DMS79 (cell line): ENCODE measurements around the gene MYH7B.

Experiments used
- DNase-seq: peaks from one replicate; lab custom pipeline; 2025; lab: John Stamatoyannopoulos, UW

MYH7B gene

DNA sequence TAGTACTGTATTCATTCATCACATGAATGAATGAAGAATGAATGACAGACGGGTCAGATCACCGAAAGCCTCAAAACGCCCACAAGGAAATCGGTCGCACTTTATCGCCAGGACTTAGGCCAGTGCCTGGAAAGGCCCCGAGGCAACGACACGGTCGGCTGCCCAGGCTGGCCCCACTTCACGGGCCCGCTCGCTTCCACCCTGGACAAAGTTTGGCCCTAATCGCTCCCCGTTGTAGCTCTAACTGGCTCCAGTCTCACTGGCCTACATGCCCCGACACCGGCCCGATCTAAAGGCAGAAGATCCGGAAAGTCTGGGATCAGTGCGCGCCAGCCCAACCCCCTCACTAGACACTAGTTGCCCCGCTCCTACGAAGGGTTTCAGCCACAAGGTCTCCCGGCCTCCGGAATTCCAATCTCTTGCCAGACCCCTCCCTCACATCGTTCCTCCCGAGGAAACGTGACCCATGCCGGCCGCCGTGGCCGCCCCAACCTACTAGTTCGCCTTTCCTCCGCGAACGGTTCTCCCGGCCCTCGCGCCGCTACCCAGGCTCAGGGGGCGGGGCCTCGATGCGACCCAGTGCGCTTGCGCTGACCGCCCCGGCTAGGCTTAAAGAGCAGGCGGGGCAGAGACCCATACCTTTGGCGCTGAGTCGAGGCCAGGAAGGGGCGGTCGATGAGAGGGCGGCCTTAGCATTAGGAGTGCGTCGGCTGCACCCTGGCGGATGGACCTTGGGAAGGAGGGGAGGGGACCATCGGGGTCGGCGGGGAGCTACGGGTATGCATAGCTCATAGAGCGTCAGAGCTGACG is at the start of gene MYH7B, which contains the start of gene GSS:
Gene MYH7B (plus strand): TSS at position 638 of the 810 bp plus-strand sequence. CDS start 22,138 bp downstream, outside the sequence.
Gene GSS (minus strand): TSS at position 576 of the 810 bp plus-strand sequence. CDS start 3,954 bp downstream, outside the sequence.
- peak; percentile 88 for DNase-seq

DNA sequence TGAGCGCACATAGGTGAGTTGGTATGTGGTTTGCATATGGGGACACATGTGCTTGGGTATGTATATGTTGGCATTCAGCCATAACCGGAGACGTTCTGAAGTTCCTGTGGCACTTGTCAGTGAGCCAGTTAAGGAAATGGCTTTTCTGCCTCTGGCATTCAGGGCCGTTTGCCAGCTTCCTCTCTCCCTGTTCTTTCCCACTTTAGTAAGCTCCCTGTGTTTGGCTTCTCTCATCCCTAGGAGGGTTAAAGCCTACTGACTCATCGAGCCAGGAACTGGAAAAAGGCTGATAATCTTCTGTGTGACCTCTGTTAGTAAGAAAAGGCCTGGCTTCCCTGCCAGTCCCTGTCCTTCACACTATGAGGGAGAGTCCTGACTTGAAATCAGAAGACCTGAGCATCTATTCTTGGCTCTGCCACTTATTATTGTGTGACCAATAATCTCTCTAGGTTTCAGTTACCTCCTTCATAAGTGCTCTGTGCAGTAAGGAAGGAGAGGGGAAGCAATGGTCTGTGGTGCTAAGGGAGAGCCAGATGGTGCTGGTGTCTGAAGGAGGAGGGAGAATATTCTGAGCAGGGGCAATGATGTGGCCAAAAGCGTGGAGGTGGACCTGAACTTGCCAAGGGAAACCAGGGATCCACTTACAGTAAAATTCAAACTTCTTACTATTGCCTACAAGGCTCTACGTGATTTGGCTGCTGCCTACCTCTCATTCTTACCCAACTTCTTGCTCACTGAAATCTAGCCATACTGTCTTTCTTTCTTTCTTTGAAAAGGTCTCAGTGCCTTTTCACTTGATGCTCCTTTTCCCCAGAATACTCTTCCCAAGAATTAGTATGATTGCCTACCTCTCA is 47.8 kb upstream of the MYH7B start:
- peak; percentile 15 for DNase-seq

DNA sequence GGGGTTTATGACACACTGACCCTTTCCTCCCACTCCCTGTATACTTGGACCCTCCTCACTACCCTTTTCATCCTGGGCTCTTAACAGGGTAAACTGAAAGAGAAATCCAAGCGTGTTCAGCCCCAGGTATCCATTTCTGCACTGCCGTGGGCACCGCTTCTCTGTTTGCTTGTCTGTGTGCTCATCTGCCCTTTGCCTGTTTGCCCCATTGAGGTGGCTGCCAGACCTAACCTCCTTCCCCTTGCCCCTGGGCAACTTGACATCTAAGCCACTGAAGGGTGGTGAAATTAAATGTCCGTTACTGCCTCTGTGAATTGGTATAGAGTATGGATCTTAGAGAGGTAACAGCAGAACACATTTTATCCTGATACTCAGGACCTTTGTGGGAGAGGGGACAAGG is 40.5 kb upstream of the MYH7B start:
- no peak for DNase-seq

DNA sequence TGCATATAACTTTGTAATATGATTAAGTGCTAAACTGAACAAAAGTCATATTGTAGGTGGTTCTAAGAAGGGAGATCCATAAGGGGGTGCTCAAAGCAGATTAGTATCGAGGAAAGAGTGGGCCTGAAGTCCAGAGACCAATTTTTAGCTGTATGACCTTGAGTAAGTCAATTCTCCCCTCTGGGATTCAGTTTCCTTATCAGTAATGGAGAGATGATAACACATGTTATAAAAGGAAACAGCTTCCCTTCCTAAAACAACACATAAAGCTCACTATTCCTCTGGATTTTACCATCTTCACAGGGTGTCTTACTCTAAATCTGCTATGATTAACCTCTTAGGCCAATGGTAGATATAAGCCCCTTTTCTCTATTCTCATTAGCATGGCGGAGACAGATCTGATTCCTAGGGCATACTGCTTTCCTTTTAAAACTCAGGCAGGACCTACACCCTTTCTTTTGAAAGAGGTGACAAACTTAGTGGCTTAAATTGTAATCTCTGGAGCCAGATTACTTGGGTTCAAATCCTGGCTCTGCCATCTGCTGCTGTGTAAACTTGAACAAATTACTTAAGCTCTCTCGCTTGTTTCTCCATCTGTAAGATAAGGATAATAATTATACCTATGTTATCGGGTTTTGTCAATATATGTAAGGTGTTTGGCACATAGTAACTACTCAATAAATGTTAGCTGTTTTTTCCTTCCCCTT is 39.8 kb upstream of the MYH7B start:
- DNase-seq: no peak

DNA sequence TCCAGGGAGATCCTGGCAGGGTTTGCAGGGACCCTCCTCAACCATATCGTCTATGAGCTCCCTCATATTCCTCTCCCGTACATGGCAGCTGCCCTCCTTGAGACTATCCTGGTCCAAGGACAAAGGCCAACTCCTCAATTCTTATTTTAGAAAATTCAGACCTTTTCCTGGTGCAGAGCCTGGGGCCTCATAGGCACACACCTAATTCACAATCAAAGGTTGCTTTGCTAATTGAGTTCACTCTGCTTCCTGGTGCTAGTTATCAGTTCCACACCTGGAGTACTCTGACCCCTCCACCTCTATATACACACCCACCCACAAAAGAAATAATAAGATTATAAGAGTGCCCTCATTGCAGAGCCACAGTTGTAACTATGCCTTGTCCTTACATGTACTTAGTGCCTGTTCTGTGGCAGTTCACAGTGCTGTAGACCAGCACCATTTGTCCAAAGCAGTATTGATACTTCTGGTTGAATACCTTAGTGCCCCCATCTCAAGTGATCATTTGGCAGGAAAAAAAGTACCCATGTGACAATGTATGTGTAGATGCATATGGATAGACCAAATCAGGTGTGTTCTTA is 38.8 kb upstream of the MYH7B start:
- DNase-seq: no peak

DNA sequence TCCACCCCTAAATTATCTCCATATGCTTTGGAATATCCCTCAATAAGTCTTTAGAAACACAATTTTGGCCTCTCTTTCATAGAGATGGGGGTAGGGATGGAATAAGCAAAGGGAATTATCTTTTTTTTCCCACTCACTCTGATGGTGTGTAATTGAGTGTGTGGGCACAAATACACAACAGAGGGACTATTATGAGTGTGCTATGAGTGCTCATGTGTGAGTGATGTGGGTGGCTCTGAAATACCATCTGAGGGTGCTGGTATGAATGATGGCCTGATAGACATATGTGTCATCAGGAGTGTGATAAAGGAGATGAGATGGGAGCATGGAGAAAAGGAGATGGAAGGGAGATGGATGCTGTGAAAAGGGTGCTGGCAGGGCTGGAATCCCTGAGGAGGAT is 35.6 kb upstream of the MYH7B start:
- DNase-seq: no peak

DNA sequence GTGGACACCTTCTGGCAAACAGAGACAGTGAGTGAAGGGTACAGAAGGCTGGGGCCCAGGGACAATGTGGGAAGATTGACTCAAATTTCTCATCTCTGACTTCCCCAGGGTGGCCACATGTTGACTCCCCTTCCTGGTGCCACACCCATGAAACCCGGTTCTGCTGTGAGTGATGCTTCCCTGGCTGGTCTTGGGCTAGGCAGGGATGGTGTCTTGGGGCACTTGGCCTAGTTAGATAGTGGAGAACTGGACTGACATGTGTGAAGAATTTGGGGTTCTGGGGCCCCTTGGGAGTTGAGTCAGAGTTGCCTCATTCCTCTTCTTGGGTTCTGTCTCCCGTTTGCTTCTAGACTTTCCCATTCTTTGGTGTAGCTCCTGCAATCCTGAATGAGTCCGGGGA is 34.2 kb upstream of the MYH7B start:
- no peak for DNase-seq

DNA sequence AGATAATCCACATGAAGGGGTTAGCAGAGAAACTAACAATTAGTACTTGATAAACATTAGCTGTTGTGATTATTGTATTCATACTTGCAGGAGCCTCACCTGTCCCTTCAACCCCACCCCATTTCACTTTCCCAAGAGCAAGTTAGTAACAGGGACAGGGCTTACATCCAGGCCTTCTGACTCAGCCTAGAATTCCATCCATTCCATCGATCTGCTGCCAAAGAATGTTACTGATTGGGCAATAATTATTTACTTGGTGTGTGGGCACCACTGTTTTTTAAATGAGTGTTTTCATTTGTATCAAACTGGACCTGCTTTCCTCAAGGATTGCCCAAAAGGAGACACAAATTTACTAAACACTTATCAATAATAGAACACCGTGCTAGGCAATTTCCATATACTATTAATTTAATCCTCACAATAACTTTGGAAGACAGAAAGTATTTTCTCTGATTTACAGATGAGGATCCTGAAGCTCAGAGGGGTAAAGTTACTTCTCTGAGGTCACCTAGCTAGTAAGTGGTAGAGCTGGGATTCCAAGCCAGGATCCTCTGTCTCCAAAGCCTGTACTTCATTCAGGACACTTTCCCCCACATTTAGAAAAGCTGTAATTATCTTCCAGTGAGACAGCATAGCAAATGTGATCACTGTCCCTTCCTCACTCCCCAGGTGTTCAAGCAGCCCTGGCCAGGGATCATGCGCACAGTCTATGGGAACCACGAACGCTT is 32.9 kb upstream of the MYH7B start:
- no peak for DNase-seq

DNA sequence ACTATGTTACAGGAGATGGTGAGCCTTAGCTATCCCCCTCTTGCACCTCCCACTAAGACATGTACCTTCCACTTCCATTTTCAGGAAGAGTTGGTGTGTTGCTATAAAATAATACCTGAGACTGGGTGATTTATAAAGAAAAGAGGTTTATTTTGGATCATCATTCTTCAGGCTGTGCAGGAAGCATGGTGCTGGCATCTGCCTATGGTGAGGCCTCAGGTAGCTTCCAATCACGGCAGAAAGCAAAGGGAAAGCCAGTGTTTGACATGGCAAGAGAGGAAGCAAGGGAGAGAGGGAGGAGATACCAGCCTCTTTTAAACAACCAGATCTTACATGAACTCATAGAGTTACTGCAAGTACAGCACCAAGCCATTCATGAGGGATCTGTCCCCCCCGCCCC is 32.3 kb upstream of the MYH7B start:
- DNase-seq: no peak

DNA sequence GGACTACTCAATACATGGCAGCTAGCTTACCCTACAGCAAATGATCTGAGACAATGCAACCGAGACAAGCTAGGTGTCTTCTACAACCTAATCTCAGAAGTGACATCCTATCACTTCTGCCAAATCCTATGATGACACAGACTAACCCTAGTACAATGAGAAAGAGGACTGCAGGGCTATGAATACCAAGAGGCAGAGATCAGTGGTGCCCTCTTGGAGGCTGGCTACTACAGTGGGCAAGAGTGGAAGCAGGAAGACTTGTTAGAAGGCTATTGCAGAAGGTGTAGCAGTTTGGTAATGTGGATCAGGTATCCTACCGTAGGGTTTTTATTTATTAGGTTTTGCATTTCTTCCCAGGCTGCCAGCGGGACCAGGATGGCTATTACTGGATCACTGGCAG is 30.3 kb upstream of the MYH7B start:
- DNase-seq: no peak

DNA sequence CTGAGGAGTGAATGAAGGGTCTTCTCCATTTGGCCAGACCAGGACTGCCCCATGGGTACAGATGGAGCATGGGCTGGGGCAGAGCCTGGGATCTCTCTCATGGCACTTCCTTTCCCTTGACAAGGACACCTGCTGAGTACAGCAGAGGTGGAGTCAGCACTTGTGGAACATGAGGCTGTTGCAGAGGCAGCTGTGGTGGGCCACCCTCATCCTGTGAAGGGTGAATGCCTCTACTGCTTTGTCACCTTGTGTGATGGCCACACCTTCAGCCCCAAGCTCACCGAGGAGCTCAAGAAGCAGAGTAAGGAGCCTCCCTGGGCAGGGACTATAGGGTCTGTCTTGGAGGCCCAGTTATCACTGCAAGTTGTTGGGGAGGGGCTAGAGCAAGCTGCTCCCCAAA is 29.7 kb upstream of the MYH7B start:
- no peak for DNase-seq

DNA sequence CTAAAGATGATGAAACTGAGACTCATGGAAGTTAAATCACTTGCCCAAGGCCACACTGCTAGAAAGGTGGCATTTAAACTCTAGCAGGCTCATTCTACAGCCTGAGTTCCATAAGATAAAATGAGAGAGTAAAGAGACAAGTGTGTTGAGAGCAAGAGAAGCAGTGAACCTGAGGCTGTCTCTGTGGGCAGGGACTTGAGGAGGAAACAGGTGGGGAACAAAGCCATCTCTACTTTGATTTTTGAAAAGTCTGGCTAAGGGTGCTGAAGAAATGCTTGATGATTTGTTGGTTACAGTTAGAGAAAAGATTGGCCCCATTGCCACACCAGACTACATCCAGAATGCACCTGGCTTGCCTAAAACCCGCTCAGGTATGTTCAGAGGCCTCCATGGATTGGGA is 29.1 kb upstream of the MYH7B start:
- DNase-seq: no peak

DNA sequence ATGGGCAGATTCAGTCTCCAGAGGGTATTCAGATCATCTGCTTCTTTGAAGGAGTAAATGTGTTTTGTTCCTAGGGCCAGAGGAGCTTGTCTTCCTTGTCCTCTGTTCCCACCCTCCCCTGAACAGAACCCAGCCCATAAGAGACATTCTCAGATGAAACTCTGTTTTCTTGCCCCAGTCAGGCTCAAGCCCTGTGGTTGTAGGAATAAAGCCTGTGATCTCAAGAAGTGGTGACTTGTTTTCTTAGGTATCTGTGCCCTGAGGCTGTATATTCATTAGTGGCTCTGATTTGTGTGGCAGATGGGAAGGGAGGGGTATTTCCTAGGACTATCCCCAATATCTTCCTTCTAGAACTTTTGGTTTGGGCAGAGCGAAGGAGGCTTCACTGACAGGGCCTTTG is 27.9 kb upstream of the MYH7B start:
- no peak for DNase-seq

DNA sequence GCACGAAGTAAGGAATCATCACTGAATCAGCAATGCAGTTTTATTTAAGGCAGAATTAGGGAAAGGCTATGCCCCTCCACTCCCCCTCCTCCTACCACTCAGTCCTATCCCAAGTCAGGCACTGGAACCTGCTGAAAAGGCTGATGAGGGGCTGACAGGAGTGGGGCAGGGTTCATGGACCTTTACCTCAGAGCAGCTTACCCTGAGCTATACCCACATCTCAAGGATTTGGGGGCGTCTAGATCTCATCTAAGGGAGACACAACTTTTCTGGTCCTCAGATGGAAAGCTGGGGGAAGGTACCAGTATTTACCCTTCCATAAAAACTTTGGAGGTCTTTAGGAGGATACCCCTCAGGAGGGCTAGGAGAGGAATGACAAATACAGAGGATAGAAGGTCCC is 27.3 kb upstream of the MYH7B start:
- no peak for DNase-seq

DNA sequence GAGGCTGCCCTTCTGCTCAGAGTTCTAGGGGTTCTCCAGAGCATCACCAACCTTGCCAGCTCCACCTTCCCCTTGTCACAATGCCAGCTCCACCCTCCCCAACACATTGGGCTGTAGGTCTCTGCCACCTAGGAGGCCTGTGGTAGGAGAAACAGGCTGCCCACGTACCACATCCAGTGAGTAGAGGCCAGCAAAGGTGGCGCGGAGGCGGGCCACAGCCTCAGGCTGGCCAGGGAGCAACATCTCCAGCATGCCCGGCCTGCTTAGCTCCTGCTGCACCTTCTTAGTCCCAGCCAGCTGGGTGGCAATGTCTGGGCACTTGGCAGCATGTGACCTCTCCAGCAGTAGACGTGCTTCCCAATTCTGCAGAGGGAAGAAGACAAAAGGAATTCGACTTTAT is 23.9 kb upstream of the MYH7B start:
- DNase-seq: no peak

DNA sequence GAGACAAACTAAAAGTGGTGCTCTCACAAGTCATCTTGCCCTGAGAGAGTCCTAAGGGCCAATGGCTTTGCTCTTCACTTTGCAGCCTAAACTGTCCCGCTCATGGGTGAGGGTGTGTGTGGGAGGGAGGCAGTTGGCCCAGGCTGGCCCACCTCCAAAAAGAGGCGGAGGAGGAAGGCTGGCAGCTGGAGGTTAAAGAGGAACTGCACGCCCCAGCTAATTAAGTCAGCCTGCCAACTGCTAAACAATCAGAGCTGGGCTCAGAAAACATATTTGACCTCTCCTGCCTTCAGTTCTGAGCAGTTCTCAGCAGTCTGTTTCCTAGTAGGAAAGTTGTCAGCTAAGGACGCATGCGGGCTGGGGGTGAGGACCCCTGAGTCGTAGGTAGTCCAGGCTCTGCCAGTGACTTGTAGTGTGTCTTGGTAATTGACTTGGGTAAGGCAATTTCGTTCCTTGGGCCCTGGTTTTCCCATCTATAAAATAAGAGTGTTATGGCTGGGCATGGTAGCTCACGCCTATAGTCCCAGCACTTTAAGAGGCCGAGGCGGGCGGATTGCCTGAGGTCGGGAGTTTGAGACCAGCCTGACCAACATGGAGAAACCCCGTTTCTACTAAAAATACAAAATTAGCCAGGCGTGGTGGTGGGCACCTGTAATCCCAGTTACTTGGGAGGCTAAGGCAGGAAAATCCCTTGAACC is 17.1 kb upstream of the MYH7B start:
- no peak for DNase-seq

DNA sequence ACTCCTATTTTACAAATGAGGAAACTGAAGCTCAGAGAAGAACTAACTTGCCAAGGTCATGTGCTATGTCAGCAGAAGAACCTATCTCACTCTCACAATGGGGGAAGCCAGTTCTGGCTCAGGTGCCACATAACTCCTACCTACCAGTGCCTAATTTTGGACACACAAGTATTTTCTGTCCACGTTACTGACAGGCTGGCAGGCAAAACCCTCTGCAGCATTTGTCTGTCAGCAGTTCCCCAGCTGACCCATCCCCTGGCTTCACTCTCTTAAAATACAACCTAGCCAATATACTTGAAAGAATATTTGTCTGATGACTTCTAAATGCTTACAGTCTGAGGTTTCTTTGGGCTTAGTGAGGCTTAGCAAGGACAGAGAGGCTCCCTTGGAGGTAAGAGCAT is 15.6 kb upstream of the MYH7B start:
- DNase-seq: no peak

DNA sequence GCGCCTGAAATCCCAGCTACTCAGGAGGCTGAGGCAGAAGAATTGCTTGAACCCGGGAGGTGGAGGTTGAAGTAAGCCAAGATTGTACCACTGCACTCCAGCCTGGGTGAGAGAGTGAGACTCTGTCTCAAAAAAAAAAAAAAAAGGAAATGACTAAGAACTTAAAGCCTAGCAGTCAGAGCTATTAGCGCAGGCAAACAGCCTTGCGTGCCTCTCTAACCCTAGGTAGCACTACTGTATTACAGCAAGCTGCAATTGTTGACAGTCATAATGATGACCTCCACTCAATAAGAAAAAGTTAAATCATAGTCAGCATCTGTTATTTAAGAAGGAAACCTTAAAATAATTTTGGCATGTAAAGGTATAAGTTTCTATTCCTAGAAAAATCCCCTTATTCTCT is 14.4 kb upstream of the MYH7B start:
- no peak for DNase-seq

DNA sequence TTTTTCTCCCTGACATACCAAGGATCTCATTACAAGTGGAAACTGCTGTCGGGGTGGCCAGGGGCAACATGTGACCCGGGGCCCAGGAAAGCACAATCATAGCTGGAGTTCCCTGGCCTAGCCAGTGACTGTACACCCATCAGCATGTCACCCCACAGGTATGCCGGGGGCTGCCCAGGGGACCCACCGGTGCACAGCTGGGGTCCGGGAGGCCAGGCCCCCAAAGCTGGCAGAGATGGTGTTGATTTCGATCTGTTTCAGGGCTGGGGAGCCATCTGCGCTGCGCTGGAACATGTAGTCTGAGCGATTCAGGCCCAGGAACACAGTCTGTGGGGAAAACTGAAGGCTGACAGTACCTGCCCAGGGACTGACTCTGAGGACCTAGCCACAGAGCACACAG is 13.4 kb upstream of the MYH7B start:
- no peak for DNase-seq

DNA sequence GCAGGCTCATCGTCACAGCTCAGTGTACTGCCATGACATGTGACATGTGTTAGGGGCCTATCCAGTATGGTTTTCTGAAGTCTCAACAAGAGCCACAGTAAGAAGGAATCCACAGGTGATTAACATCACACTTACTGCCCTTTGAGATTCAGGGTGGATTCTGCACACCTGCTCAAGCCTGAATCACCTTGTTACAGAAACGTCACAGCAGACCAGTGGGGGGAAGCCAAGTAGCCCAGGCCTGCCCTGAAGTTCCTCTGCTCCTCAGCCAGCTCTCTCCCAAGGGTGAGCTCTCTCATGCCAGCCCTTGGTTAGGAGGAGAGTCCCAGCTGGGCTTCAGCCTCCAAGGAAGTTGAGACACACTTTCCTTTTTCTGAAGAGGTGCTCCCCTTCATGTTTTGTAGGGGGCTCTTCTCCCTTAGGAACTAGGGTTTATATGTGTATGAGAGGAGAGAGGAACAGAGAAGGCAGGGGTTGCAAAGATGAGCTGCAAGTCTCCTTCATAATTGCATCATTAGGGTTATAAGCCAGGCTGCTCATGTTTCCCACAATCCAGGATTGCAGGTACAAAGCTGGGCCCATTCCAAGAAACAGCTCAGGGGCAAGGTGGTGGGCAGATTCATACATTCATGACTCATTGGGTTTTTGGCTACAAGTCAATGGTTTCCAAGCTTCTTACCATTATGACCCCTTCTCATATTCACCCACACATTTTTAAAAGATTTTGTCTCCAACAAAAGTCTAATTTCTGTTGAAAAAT is 11.7 kb upstream of the MYH7B start:
- DNase-seq: no peak
